Left ventricle myocardium inferior (tissue), 1 donor: Measurements from ENCODE around the gene DCST1. TPM values are rescaled to one million over a fixed set of nuclear protein-coding genes. Genes with fewer than 3 reads are reported as not detected.
A peak's percentile ranks its signal among the peaks of the same experiment; 100 is the strongest.

Experiments used
- DNase-seq: peaks from one replicate; pipeline ENCODE4 v3.0.0-alpha.2; 2020
- H3K27ac ChIP-seq: fragments of 200-600 bp; replicated peaks from 2 replicates; pipeline ENCODE4 v1.8.0; 2021
- H3K27me3 ChIP-seq: fragments of 200-600 bp; 2 replicates; pipeline ENCODE4 v1.8.0; 2021; ENCODE audit warnings: low read depth
- H3K36me3 ChIP-seq: fragments of 200-600 bp; 2 replicates; pipeline ENCODE4 v1.8.0; 2021
- H3K4me1 ChIP-seq: fragments of 200-600 bp; 2 replicates; pipeline ENCODE4 v1.8.0; 2021
- H3K4me3 ChIP-seq: fragments of 200-600 bp; 2 replicates; pipeline ENCODE4 v1.8.0; 2021; ENCODE audit warnings: mild to moderate bottlenecking, moderate library complexity
- H3K9me3 ChIP-seq: fragments of 200-600 bp; replicated peaks from 2 replicates; pipeline ENCODE4 v1.8.0; 2021
- intact Hi-C: fragments of 100-400 bp; cut with micrococcal nuclease; formaldehyde crosslinking; loops from one replicate; pipeline ENCODE4 v1.11.0; 2022
- total RNA-seq: library from RNA; stranded (reverse); fragmentation: NEBNext Ultra II Directional; extraction: Animal tissue kit (Norgen Biotek cat#: 25700); gene quantifications from one replicate; pipeline ENCODE4 v1.2.1, GENCODE V29; 2021
- TF ChIP-seq, protein P1 (sequence below): fragments of 200-600 bp; IDR thresholded peaks from 2 replicates; pipeline ENCODE4 v1.8.0; 2021; ENCODE audit warnings: antibody characterized with exemption, mild to moderate bottlenecking, borderline replicate concordance
- donor health status: DM: no; HTN: yes; CAD: no; lungs with severe emphysema.

Gene DCST1
- total RNA-seq, 1 donor from 2014 or later, result not detected

DNA sequence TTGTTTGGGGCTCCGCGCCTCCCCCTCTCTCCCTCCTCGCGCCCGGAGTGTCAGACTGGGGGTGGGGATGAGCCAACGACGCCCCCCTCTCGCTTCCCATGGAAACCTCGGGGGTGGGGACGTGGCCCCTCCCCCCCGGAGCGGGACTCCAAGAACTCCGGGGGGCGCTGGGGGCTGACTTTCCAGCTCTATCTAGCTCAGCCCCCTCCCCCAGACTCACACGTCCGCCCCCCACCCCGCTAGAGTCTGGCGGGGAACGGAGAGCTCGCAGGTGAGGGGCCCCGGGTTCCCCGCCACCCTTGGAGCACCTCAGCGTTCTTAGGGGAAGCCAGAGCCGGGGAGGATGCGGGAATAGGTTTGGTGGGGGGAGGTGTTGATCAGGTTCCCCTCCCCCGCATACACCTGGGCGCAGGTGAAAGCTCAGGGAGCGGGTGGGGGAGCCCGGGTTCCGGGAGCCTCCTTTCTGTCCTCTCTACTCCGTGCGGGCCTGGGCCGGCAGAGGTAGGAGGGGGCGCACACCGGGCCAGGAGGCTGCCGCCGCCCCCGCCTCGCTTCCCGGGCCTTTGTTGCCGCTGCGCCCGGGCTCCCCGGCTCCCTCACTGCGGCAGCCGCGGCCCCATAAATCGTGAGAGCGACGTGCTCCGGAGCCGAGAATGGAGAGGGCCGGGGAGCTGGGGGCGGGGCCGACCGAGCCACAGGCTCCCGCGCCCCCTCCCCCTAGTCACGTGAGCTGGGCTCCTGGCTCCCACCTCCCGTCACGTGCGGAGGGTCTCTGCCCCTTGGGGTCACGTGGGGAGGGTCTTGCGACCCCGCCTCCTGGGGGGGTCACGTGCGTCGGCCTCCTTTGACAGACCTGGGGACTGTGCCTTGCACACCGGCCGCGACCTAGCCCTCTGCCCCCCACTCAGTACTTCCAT lies 46.9 kb downstream of the DCST1 start:
- peaks cover 60% of the 10 kb centered on the region for H3K27me3 ChIP-seq
- intact Hi-C loops, result no loop called here
- peak overlapping the region; percentile 68 for H3K4me3 ChIP-seq
- H3K4me1 ChIP-seq, result peaks cover 69% of the 10 kb centered on the region
- no peak for DNase-seq
- no peaks in the 10 kb centered on the region for H3K9me3 ChIP-seq
- H3K36me3 ChIP-seq, result no peaks in the 10 kb centered on the region
- TF ChIP-seq, protein P1, sequence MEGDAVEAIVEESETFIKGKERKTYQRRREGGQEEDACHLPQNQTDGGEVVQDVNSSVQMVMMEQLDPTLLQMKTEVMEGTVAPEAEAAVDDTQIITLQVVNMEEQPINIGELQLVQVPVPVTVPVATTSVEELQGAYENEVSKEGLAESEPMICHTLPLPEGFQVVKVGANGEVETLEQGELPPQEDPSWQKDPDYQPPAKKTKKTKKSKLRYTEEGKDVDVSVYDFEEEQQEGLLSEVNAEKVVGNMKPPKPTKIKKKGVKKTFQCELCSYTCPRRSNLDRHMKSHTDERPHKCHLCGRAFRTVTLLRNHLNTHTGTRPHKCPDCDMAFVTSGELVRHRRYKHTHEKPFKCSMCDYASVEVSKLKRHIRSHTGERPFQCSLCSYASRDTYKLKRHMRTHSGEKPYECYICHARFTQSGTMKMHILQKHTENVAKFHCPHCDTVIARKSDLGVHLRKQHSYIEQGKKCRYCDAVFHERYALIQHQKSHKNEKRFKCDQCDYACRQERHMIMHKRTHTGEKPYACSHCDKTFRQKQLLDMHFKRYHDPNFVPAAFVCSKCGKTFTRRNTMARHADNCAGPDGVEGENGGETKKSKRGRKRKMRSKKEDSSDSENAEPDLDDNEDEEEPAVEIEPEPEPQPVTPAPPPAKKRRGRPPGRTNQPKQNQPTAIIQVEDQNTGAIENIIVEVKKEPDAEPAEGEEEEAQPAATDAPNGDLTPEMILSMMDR, result no peak
- no peak overlapping the region for H3K27ac ChIP-seq

GRCh38 chr1:155081472-155082300 lies 48.1 kb downstream of the DCST1 start:
- H3K4me1 ChIP-seq, result peaks cover 80% of the 10 kb centered on the region
- TF ChIP-seq, protein P1, result no peak
- no peak for DNase-seq

DNA sequence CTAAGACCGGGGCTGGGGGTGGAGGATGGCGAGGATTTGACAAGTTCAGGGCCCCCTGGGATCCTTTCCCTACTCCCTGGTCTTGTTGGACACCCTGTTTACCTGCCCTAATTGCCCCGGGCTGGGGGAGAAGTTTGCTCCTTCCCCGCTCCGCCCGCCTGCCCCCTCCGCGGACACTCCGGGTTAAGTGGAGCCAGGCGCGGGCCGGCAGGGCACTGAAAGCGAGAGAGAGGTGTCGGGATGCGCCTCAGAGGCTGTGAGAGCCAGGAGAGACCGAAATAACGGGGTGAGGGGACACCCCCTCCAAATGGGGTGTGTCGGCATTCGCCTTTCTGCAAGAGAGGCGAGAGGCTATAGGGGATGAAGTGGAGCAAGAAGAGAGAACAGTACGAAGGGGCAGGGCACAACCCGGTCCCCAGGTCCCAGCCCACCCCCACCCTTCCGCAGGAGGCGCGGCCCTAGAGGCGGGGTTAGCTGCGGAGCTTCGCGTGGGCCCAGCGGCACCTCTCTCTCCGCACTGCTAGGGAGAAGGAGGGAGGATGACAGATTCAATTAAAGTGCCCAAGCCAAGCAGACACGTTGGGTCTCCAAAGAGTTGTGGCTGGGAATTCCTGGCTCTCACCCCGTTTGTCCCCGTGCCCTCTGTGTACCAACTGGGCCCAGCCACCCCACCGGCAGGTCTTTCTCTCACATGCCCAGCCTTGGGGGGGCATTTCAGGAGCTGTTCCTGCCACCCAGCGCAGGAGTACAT lies 48.9 kb downstream of the DCST1 start:
- peaks cover 83% of the 10 kb centered on the region for H3K4me1 ChIP-seq

More at GRCh38 chr1:155081472-155082300, 48.1 kb downstream of the DCST1 start:
- Histone ChIP-seq H3K9me3 (no peaks in the 10 kb centered on the region), H3K36me3 (no peaks in the 10 kb centered on the region), H3K4me3 (peak overlapping the region; percentile 52), H3K27me3 (peaks cover 60% of the 10 kb centered on the region), H3K27ac (no peak overlapping the region)
- intact Hi-C loops, result no loop called here

GRCh38 chr1:155083052-155083541 lies 49.5 kb downstream of the DCST1 start:
- Histone ChIP-seq H3K4me3 (peak overlapping the region; percentile 52), H3K27me3 (peaks cover 60% of the 10 kb centered on the region), H3K9me3 (no peaks in the 10 kb centered on the region), H3K4me1 (peaks cover 83% of the 10 kb centered on the region), H3K27ac (no peak overlapping the region), H3K36me3 (no peaks in the 10 kb centered on the region)
- TF ChIP-seq, protein P1, result no peak
- intact Hi-C loops, result no loop called here
- DNase-seq, result no peak

More for the DNA sequence above, 48.9 kb downstream of the DCST1 start:
- H3K4me3 ChIP-seq, result peak overlapping the region; percentile 52
- intact Hi-C loops, result no loop called here
- TF ChIP-seq, protein P1, result no peak
- no peak for DNase-seq
- H3K27me3 ChIP-seq, result peaks cover 60% of the 10 kb centered on the region
- H3K36me3 ChIP-seq, result no peaks in the 10 kb centered on the region
- H3K27ac ChIP-seq, result no peak overlapping the region
- no peaks in the 10 kb centered on the region for H3K9me3 ChIP-seq
